CD4-positive, alpha-beta memory T cell (primary cell): ENCODE results near the gene EDEM2. TPM values are rescaled to one million over a fixed set of nuclear protein-coding genes. Genes with fewer than 3 reads are reported as not detected.
"Not testable (repeated sequence)": the region's sequence is repeated elsewhere in the genome, so short reads cannot be mapped to it uniquely, and the experiment has no call there.

ENCODE experiments used
- CTCF ChIA-PET: fragments of 350-600 bp; sonication (Branson Sonifier 250); formaldehyde crosslinking; loops from one replicate; lab custom pipeline; 2021; ENCODE audit warnings: inconsistent platforms; ENCODE audit not compliant: partially characterized antibody; lab: Charles Lee
- POLR2A ChIA-PET: fragments of 350-600 bp; sonication (Branson Sonifier 250); formaldehyde crosslinking; loops from one replicate; lab custom pipeline; 2021; ENCODE audit not compliant: partially characterized antibody; lab: Charles Lee
- DNase-seq, 5 donors: peaks; one replicate each; pipeline versions ENCODE4 v3.0.0 to v3.0.0-alpha.2; 2020 to 2022; ENCODE audit warnings: mixed read lengths in 1 of 5
- H3K27ac ChIP-seq: one replicate; pipeline ENCODE4 v1.7.0; 2013; ENCODE audit warnings: low read depth, low read length
- H3K27me3 ChIP-seq: 2 replicates; pipeline ENCODE4 v1.7.0; 2013; ENCODE audit warnings: mild to moderate bottlenecking, low read length, moderate library complexity; ENCODE audit not compliant: insufficient read depth
- H3K36me3 ChIP-seq: 2 replicates; pipeline ENCODE4 v1.7.0; 2013; ENCODE audit warnings: mild to moderate bottlenecking, low read length, moderate library complexity; ENCODE audit not compliant: insufficient read depth
- H3K4me1 ChIP-seq: 2 replicates; pipeline ENCODE4 v1.7.0; 2013; ENCODE audit warnings: mild to moderate bottlenecking, low read length, moderate library complexity; ENCODE audit not compliant: insufficient read depth
- H3K4me3 ChIP-seq, 2 donors: one replicate each; pipeline ENCODE4 v1.7.0; 2013; ENCODE audit warnings: low read length in 2 of 2, mild to moderate bottlenecking in 1 of 2
- H3K9me3 ChIP-seq, 2 donors: one replicate each; pipeline ENCODE4 v1.7.0; 2013; ENCODE audit warnings: low read length in 2 of 2, control low read depth in 1 of 2; ENCODE audit not compliant: control insufficient read depth in 1 of 2
- H3K27ac Mint-ChIP-seq, 7 donors: one replicate each; pipeline ENCODE4 v1.8.0; 2020 to 2021; ENCODE audit warnings: mixed read lengths in 7 of 7, mild to moderate bottlenecking in 6 of 7, inconsistent platforms in 3 of 7, moderate library complexity in 3 of 7
- H3K27me3 Mint-ChIP-seq, 2 donors: one replicate each; pipeline ENCODE4 v1.8.0; 2020 to 2021; ENCODE audit warnings: mixed read lengths in 2 of 2
- H3K36me3 Mint-ChIP-seq, 2 donors: one replicate each; pipeline ENCODE4 v1.8.0; 2020 to 2021; ENCODE audit warnings: mixed read lengths in 2 of 2, inconsistent platforms in 1 of 2, mild to moderate bottlenecking in 1 of 2
- H3K4me1 Mint-ChIP-seq, 4 donors: one replicate each; pipeline ENCODE4 v1.8.0; 2020 to 2021; ENCODE audit warnings: mixed read lengths in 4 of 4, mild to moderate bottlenecking in 1 of 4
- H3K4me3 Mint-ChIP-seq, 8 donors: one replicate each; pipeline ENCODE4 v1.8.0; 2020 to 2021; ENCODE audit warnings: mixed read lengths in 8 of 8, mild to moderate bottlenecking in 7 of 8, moderate library complexity in 6 of 8, inconsistent platforms in 3 of 8
- H3K9me3 Mint-ChIP-seq, 8 donors: one replicate each; pipeline ENCODE4 v1.8.0; 2020 to 2021; ENCODE audit warnings: mixed read lengths in 8 of 8, mild to moderate bottlenecking in 5 of 8, inconsistent platforms in 3 of 8, moderate library complexity in 1 of 8
- intact Hi-C: fragments of 100-400 bp; cut with micrococcal nuclease; formaldehyde crosslinking; loops from one replicate; pipeline ENCODE4 v1.15.1; 2023
- polyA plus RNA-seq, 2 donors: library from polyadenylated mRNA; unstranded; fragments of 300-500 nt; fragmentation: Illumina TruSeq; gene quantifications; one replicate each; pipeline ENCODE4 v1.2.3, GENCODE V29; 2021
- total RNA-seq, 2 experiments: library from RNA; stranded (reverse); gene quantifications; one replicate each; pipeline ENCODE4 v1.2.3, GENCODE V29; 2021

Gene EDEM2
- total and polyA plus RNA-seq, 4 experiments from 2014 or later, result 27.2 to 62.1 (median 39.8) TPM

DNA sequence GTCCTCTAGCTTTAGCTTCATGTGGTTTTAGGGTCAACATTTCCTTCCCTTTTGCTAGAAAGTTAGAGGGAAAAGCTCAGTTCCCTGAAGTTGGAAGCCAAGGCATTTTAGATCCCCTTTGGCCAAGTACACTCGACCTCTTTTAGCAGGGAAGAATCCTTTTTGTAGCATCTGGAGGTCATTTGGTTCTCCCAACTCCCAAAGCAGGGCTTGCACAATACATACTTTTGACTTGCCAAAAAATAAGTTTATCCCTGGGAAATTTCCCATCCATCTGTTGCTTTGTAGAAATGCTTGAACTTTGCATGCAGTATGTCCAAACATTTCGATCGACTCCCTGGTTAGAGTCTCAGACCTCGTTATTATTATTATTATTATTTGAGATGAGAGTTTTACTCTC, 4.6 kb upstream of the EDEM2 start:
- peaks cover 9% of the 10 kb centered on the region for H3K4me1 ChIP-seq
- no peaks in the 10 kb centered on the region for H3K9me3 ChIP-seq
- H3K27ac ChIP-seq, result no peak overlapping the region
- Mint-ChIP-seq H3K27me3 (no peaks in the 10 kb centered on the region), H3K27ac (no peak overlapping the region), H3K4me1 (peaks cover 11 to 23% (median 16%) of the 10 kb centered on the region in 4 donors), H3K36me3 (peaks cover 0 to 5% of the 10 kb centered on the region in 2 donors), H3K4me3 (no peak overlapping the region), H3K9me3 (no peaks in the 10 kb centered on the region)
- ChIA-PET POLR2A (no interaction called here), CTCF (no interaction called here)
- intact Hi-C loops, result no loop called here
- no peaks in the 10 kb centered on the region for H3K27me3 ChIP-seq
- DNase-seq, result no peak
- no peaks in the 10 kb centered on the region for H3K36me3 ChIP-seq
- H3K4me3 ChIP-seq, result no peak overlapping the region

DNA sequence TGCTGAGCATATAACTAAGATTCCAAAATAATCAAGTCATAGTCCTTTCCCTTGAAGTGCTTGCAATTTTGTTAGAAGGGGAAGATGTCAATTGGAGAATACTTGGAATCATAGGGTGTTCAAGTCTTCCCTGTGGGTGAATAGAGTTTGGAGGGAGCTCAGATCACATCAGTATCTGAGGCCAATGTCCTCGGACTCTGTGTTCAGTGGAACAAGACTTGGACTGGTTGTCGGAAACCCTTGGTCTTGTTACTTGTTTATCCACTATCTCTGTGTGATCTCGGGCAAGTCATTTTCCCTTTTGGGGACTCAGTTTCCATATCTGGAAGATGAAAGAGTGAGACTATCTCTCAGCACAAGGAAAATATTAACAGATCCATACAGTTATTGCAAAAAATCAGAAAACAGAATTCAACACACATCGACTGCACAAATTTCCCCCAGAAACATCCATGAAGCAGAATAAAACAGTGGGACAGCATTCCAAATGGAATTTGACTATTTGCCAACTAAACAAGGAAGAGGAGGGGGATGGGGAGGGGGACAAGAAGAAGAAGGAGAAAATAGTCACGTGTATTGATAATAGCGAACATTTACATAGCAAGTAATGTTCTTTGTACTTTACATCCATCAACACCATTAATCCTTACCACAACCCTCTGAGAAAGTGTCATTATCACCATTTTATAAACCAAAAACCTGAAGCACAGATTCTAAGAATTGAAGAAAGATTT, 3.9 kb upstream of the EDEM2 start:
- intact Hi-C loops, result no loop called here
- Mint-ChIP-seq H3K4me1 (peaks cover 15 to 31% (median 20%) of the 10 kb centered on the region in 4 donors), H3K27me3 (no peaks in the 10 kb centered on the region), H3K4me3 (no peak overlapping the region), H3K27ac (no peak overlapping the region), H3K9me3 (no peaks in the 10 kb centered on the region), H3K36me3 (peaks cover 0 to 8% of the 10 kb centered on the region in 2 donors)
- CTCF ChIA-PET, result no interaction called here
- Histone ChIP-seq H3K4me1 (peaks cover 14% of the 10 kb centered on the region), H3K4me3 (no peak overlapping the region), H3K27ac (no peak overlapping the region), H3K27me3 (no peaks in the 10 kb centered on the region), H3K36me3 (no peaks in the 10 kb centered on the region), H3K9me3 (no peaks in the 10 kb centered on the region)
- POLR2A ChIA-PET, result no interaction called here
- DNase-seq, result no peak

DNA sequence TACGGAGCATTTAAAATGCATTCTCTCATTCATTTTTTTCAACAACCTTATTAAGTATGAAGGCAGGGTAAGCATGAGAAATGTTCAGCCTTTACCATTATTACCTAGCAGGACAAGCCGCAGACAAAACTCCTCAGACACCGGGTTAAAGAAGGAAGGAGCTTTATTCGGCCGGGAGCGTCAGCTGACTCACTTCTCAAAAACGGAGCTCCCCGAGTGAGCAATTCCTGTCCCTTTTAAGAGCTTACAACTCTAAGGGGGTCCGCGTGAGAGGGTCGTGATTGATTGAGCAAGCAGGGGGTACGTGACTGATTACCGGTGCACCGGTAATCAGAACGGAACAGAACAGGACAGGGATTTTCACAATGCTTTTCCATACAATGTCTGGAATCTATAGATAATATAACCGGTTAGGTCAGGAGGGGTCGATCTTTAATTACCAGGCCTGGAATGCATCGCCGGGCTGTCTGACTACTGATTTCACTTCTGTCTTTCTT, 487 bp upstream of the EDEM2 start:
- not testable (repeated sequence) for DNase-seq, H3K27me3 Mint-ChIP-seq, H3K27me3 ChIP-seq, H3K9me3 Mint-ChIP-seq, H3K9me3 ChIP-seq, H3K36me3 ChIP-seq
- Histone ChIP-seq H3K4me1 (peaks cover 29% of the 10 kb centered on the region), H3K27ac (peak overlapping the region; percentile 70), H3K4me3 (peak overlapping the region; percentile 70)
- Mint-ChIP-seq H3K4me3 (peak overlapping the region; percentile 91 to 99 (median 98)), H3K27ac (peak overlapping the region; percentile 85 to 98 (median 96)), H3K36me3 (peaks cover 4 to 30% of the 10 kb centered on the region in 2 donors), H3K4me1 (peaks cover 25 to 46% (median 33%) of the 10 kb centered on the region in 4 donors)
- ChIA-PET POLR2A (interaction anchor here (1.0 to 4.0 kb wide), 15 partner anchors 9 to 655 kb away, joined by 3 to 33 read pairs (median 5); partner anchors contain the start of genes EIF6, MMP24OS and TRPC4AP), CTCF (interaction anchor here (1.1 to 4.5 kb wide), 6 partner anchors 14 to 121 kb away, joined by 3 to 57 read pairs (median 10); no protein-coding TSS in a partner anchor)
- intact Hi-C loops, result loop anchor here (1.0 to 5.0 kb wide), 3 partner anchors 55 to 323 kb away; partner anchors contain the start of genes GGT7, NCOA6 and TRPC4AP

DNA sequence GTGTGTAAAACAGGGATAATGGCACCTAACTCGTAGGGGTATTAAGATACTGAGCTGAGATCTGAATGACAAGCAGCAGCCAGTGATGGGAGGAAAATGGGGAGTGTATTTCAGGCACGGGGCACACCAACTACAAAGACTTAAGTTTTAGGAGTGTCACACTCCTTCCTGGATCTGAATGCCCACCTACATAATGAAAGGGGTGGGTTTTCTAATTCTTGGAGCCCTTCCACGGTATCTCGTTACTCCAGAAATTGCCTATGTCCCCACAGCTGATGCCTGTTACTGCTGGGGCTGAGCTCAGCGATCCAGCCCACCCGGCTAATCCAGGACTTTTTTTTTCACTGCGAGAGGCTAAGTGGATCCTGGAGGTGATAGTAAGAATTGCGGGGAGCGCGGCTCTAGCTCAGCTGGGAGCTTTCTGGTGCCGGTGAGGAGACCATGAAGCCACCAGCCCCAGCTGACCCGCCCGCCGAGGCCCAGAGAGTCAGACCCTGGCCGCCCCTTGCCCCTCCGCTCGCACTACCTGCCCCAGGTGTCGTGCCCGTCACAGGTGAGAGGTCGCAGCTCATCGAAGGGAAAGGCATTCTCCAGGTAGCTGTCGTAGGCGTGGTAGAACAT, 727 bp downstream of the EDEM2 start:
- Mint-ChIP-seq H3K9me3 (no peaks in the 10 kb centered on the region), H3K27me3 (no peaks in the 10 kb centered on the region), H3K36me3 (peaks cover 14 to 40% of the 10 kb centered on the region in 2 donors), H3K4me3 (peak overlapping the region; percentile 91 to 99 (median 98)), H3K27ac (peak overlapping the region; percentile 85 to 98 (median 96)), H3K4me1 (peaks cover 25 to 47% (median 39%) of the 10 kb centered on the region in 4 donors)
- Histone ChIP-seq H3K9me3 (no peaks in the 10 kb centered on the region), H3K4me3 (peak overlapping the region; percentile 70), H3K4me1 (peaks cover 29% of the 10 kb centered on the region), H3K27me3 (no peaks in the 10 kb centered on the region), H3K36me3 (peaks cover 17% of the 10 kb centered on the region), H3K27ac (peak overlapping the region; percentile 70)
- intact Hi-C loops, result loop anchor here (2.0 to 5.0 kb wide), 2 partner anchors 274 to 322 kb away; partner anchors contain the start of genes GGT7 and NCOA6
- POLR2A ChIA-PET, result interaction anchor here (1.0 to 4.0 kb wide), 15 partner anchors 10 to 518 kb away, joined by 3 to 33 read pairs (median 5); partner anchors contain the start of genes CPNE1, EIF6, GGT7 and MMP24OS
- peak in 1 of 5 donors; percentile 48 for DNase-seq
- CTCF ChIA-PET, result interaction anchor here (0.5 to 4.5 kb wide), 10 partner anchors 15 to 808 kb away, joined by 3 to 57 read pairs (median 3); partner anchors contain the start of gene SCAND1

DNA sequence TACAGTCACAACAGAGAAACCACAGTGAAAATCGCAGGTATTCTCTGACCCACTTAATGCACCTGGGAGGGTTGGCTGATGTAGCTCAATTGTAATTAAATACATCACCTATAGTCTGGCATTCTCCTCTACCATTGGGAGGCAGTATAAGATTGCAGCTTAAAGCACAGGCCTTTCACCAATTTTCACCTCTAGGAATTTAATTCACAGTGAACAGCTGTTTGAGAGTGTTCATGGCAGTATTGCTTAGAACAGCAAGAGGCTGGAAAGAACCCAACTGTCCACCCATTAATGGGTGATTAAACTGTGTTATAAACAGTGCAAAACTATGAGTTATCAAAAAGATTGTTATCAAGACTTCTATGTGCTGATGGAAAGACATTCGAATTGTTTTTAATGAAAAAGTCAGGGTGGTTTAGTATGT, 2.0 kb downstream of the EDEM2 start:
- ChIA-PET CTCF (interaction anchor here (0.6 to 4.5 kb wide), 19 partner anchors 11 to 310 kb away, joined by 3 to 57 read pairs (median 4); no protein-coding TSS in a partner anchor), POLR2A (interaction anchor here (0.7 to 4.0 kb wide), 5 partner anchors 62 to 139 kb away, joined by 3 to 20 read pairs (median 5); partner anchors contain the start of genes EIF6 and MMP24OS)
- Histone ChIP-seq H3K9me3 (no peaks in the 10 kb centered on the region), H3K27me3 (no peaks in the 10 kb centered on the region), H3K36me3 (peaks cover 21% of the 10 kb centered on the region), H3K4me3 (no peak overlapping the region), H3K27ac (no peak overlapping the region), H3K4me1 (peaks cover 29% of the 10 kb centered on the region)
- DNase-seq, result peak; percentile 60 to 76 (median 69)
- intact Hi-C loops, result loop anchor here (1.0 to 5.0 kb wide), 5 partner anchors 49 to 302 kb away; partner anchors contain the start of gene GGT7
- peaks cover 26 to 56% (median 42%) of the 10 kb centered on the region in 4 donors for H3K4me1 Mint-ChIP-seq
- peak overlapping the region; percentile 39 to 85 (median 72) for H3K4me3 Mint-ChIP-seq
- H3K27ac Mint-ChIP-seq, result peak overlapping the region; percentile 66 to 96 (median 87)
- no peaks in the 10 kb centered on the region for H3K27me3 Mint-ChIP-seq
- H3K36me3 Mint-ChIP-seq, result peaks cover 23 to 48% of the 10 kb centered on the region in 2 donors
- no peaks in the 10 kb centered on the region for H3K9me3 Mint-ChIP-seq

DNA sequence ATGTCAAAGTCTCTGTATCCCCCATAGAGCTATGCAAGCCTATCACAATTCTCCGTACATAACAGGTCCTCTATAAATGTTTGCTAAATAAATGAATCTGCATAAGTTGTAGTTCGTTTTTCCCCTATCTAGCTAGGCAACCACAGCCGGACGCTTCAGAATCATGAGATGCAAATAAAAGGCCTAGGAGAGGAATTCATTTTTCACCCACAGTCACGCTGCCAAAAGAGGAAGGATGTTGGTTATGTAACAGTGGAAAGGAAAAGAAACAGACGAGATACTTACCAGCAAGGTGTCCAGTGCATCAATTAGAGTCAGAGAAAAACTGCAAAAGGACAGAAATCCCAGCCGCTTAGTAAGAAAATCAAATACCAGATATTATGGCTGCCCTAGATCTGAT, 2.4 kb downstream of the EDEM2 start:
- Mint-ChIP-seq H3K4me1 (peaks cover 26 to 58% (median 42%) of the 10 kb centered on the region in 4 donors), H3K36me3 (peaks cover 25 to 52% of the 10 kb centered on the region in 2 donors), H3K27ac (peak overlapping the region; percentile 66 to 96 (median 87)), H3K27me3 (no peaks in the 10 kb centered on the region), H3K4me3 (peak overlapping the region in 7 of 8 donors; percentile 39 to 85 (median 73)), H3K9me3 (no peaks in the 10 kb centered on the region)
- POLR2A ChIA-PET, result interaction anchor here (0.7 to 4.0 kb wide), 5 partner anchors 63 to 140 kb away, joined by 3 to 20 read pairs (median 5); partner anchors contain the start of genes EIF6 and MMP24OS
- Histone ChIP-seq H3K4me1 (peaks cover 29% of the 10 kb centered on the region), H3K4me3 (no peak overlapping the region), H3K27me3 (no peaks in the 10 kb centered on the region), H3K27ac (no peak overlapping the region), H3K9me3 (no peaks in the 10 kb centered on the region), H3K36me3 (peaks cover 21% of the 10 kb centered on the region)
- CTCF ChIA-PET, result interaction anchor here (0.6 to 4.5 kb wide), 19 partner anchors 11 to 310 kb away, joined by 3 to 57 read pairs (median 4); no protein-coding TSS in a partner anchor
- intact Hi-C loops, result loop anchor here (1.0 to 5.0 kb wide), 5 partner anchors 48 to 302 kb away; partner anchors contain the start of gene GGT7
- peak in 1 of 5 donors; percentile 27 for DNase-seq
